Activated naive CD4-positive, alpha-beta T cell treated with anti-CD3 and anti-CD28 coated beads, Interleukin-2, amount 50 U/mL, for 24 hours (primary cell): ENCODE measurements around the gene CUX1.
A peak's percentile ranks its signal among the peaks of the same experiment; 100 is the strongest.

Experiments used
- H3K27ac Mint-ChIP-seq: one replicate; pipeline ENCODE4 v1.8.0; 2021; ENCODE audit warnings: mild to moderate bottlenecking, mixed read lengths
- H3K27me3 Mint-ChIP-seq: one replicate; pipeline ENCODE4 v1.8.0; 2021; ENCODE audit warnings: mixed read lengths
- H3K36me3 Mint-ChIP-seq: one replicate; pipeline ENCODE4 v1.8.0; 2021; ENCODE audit warnings: mixed read lengths
- H3K4me1 Mint-ChIP-seq: one replicate; pipeline ENCODE4 v1.8.0; 2021; ENCODE audit warnings: mixed read lengths
- H3K4me3 Mint-ChIP-seq: one replicate; pipeline ENCODE4 v1.8.0; 2021; ENCODE audit warnings: mild to moderate bottlenecking, mixed read lengths
- H3K9me3 Mint-ChIP-seq: one replicate; pipeline ENCODE4 v1.8.0; 2021; ENCODE audit warnings: mixed read lengths

CUX1 gene

GRCh38 chr7:101898106-101898505 is 80.7 kb downstream of the CUX1 start:
- Mint-ChIP-seq H3K9me3 (no peaks in the 10 kb centered on the region), H3K4me1 (peaks cover 9% of the 10 kb centered on the region), H3K27ac (no peak overlapping the region), H3K27me3 (no peaks in the 10 kb centered on the region), H3K36me3 (no peaks in the 10 kb centered on the region), H3K4me3 (no peak overlapping the region)

GRCh38 chr7:101899616-101900015 is 82.2 kb downstream of the CUX1 start:
- Mint-ChIP-seq H3K4me1 (peaks cover 9% of the 10 kb centered on the region), H3K27me3 (no peaks in the 10 kb centered on the region), H3K4me3 (no peak overlapping the region), H3K9me3 (no peaks in the 10 kb centered on the region), H3K27ac (no peak overlapping the region), H3K36me3 (no peaks in the 10 kb centered on the region)

- Mint-ChIP-seq H3K4me1 (peaks cover 9% of the 10 kb centered on the region), H3K36me3 (no peaks in the 10 kb centered on the region), H3K27ac (no peak overlapping the region), H3K4me3 (no peak overlapping the region), H3K27me3 (no peaks in the 10 kb centered on the region), H3K9me3 (no peaks in the 10 kb centered on the region)
Observed at GRCh38 chr7:101900103-101900502, 82.7 kb downstream of the CUX1 start.

- Mint-ChIP-seq H3K9me3 (no peaks in the 10 kb centered on the region), H3K27ac (no peak overlapping the region), H3K27me3 (no peaks in the 10 kb centered on the region), H3K4me3 (no peak overlapping the region), H3K36me3 (peaks cover 3% of the 10 kb centered on the region), H3K4me1 (peaks cover 7% of the 10 kb centered on the region)
Observed at GRCh38 chr7:101901661-101902491, 84.5 kb downstream of the CUX1 start.

- peaks cover 7% of the 10 kb centered on the region for H3K4me1 Mint-ChIP-seq
- H3K27me3 Mint-ChIP-seq: no peaks in the 10 kb centered on the region
- H3K36me3 Mint-ChIP-seq: peaks cover 3% of the 10 kb centered on the region
- no peak overlapping the region for H3K27ac Mint-ChIP-seq
- H3K9me3 Mint-ChIP-seq: no peaks in the 10 kb centered on the region
- H3K4me3 Mint-ChIP-seq: no peak overlapping the region
Observed at GRCh38 chr7:101902680-101903514, 85.5 kb downstream of the CUX1 start.

GRCh38 chr7:101903515-101903868 is 86.1 kb downstream of the CUX1 start:
- no peaks in the 10 kb centered on the region for H3K9me3 Mint-ChIP-seq
- peaks cover 3% of the 10 kb centered on the region for H3K36me3 Mint-ChIP-seq
- H3K4me1 Mint-ChIP-seq: peaks cover 7% of the 10 kb centered on the region
- no peak overlapping the region for H3K27ac Mint-ChIP-seq
- H3K4me3 Mint-ChIP-seq: no peak overlapping the region
- no peaks in the 10 kb centered on the region for H3K27me3 Mint-ChIP-seq

GRCh38 chr7:101904019-101904418 is 86.6 kb downstream of the CUX1 start:
- Mint-ChIP-seq H3K27me3 (no peaks in the 10 kb centered on the region), H3K9me3 (no peaks in the 10 kb centered on the region), H3K36me3 (peaks cover 3% of the 10 kb centered on the region), H3K4me3 (no peak overlapping the region), H3K27ac (no peak overlapping the region), H3K4me1 (peaks cover 7% of the 10 kb centered on the region)

- Mint-ChIP-seq H3K36me3 (peaks cover 3% of the 10 kb centered on the region), H3K4me3 (no peak overlapping the region), H3K27me3 (no peaks in the 10 kb centered on the region), H3K4me1 (peaks cover 3% of the 10 kb centered on the region), H3K9me3 (no peaks in the 10 kb centered on the region), H3K27ac (no peak overlapping the region)
Observed at GRCh38 chr7:101905203-101905865, 87.9 kb downstream of the CUX1 start.

- no peaks in the 10 kb centered on the region for H3K9me3 Mint-ChIP-seq
- peaks cover 3% of the 10 kb centered on the region for H3K36me3 Mint-ChIP-seq
- no peak overlapping the region for H3K4me3 Mint-ChIP-seq
- peaks cover 3% of the 10 kb centered on the region for H3K4me1 Mint-ChIP-seq
- no peaks in the 10 kb centered on the region for H3K27me3 Mint-ChIP-seq
- H3K27ac Mint-ChIP-seq: peak overlapping the region; percentile 74
Observed at GRCh38 chr7:101906291-101907240, 89.1 kb downstream of the CUX1 start.

- H3K4me3 Mint-ChIP-seq: no peak overlapping the region
Observed at GRCh38 chr7:101910991-101911799, 93.8 kb downstream of the CUX1 start.

GRCh38 chr7:101911800-101912715 is 94.6 kb downstream of the CUX1 start:
- H3K27ac Mint-ChIP-seq: no peak overlapping the region
- no peaks in the 10 kb centered on the region for H3K27me3 Mint-ChIP-seq
- no peaks in the 10 kb centered on the region for H3K9me3 Mint-ChIP-seq
- peaks cover 14% of the 10 kb centered on the region for H3K4me1 Mint-ChIP-seq
- H3K36me3 Mint-ChIP-seq: peaks cover 8% of the 10 kb centered on the region
- H3K4me3 Mint-ChIP-seq: no peak overlapping the region

More at GRCh38 chr7:101910991-101911799, 93.8 kb downstream of the CUX1 start:
- H3K9me3 Mint-ChIP-seq: no peaks in the 10 kb centered on the region
- no peak overlapping the region for H3K27ac Mint-ChIP-seq
- peaks cover 3% of the 10 kb centered on the region for H3K36me3 Mint-ChIP-seq
- no peaks in the 10 kb centered on the region for H3K27me3 Mint-ChIP-seq
- peaks cover 14% of the 10 kb centered on the region for H3K4me1 Mint-ChIP-seq

- Mint-ChIP-seq H3K36me3 (peaks cover 9% of the 10 kb centered on the region), H3K27me3 (no peaks in the 10 kb centered on the region), H3K27ac (no peak overlapping the region), H3K4me3 (no peak overlapping the region), H3K4me1 (peaks cover 14% of the 10 kb centered on the region), H3K9me3 (no peaks in the 10 kb centered on the region)
Observed at GRCh38 chr7:101912716-101913110, 95.3 kb downstream of the CUX1 start.

GRCh38 chr7:101913247-101913721 is 95.9 kb downstream of the CUX1 start:
- H3K4me1 Mint-ChIP-seq: peaks cover 14% of the 10 kb centered on the region
- H3K36me3 Mint-ChIP-seq: peaks cover 9% of the 10 kb centered on the region
- H3K27me3 Mint-ChIP-seq: no peaks in the 10 kb centered on the region
- H3K9me3 Mint-ChIP-seq: no peaks in the 10 kb centered on the region
- no peak overlapping the region for H3K4me3 Mint-ChIP-seq
- H3K27ac Mint-ChIP-seq: no peak overlapping the region
